HG03103 (cell line): Measurements from ENCODE around the gene GGTA1.
"Not testable (repeated sequence)": the region's sequence is repeated elsewhere in the genome, so short reads cannot be mapped to it uniquely, and the experiment has no call there.

Experiments used
- ATAC-seq: cut with Tn5 transposase; IDR thresholded peaks from one replicate; pipeline ENCODE4 v1.9.1; 2021; ENCODE audit warnings: low read depth; ENCODE audit not compliant: unreplicated experiment

The GGTA1 gene

DNA sequence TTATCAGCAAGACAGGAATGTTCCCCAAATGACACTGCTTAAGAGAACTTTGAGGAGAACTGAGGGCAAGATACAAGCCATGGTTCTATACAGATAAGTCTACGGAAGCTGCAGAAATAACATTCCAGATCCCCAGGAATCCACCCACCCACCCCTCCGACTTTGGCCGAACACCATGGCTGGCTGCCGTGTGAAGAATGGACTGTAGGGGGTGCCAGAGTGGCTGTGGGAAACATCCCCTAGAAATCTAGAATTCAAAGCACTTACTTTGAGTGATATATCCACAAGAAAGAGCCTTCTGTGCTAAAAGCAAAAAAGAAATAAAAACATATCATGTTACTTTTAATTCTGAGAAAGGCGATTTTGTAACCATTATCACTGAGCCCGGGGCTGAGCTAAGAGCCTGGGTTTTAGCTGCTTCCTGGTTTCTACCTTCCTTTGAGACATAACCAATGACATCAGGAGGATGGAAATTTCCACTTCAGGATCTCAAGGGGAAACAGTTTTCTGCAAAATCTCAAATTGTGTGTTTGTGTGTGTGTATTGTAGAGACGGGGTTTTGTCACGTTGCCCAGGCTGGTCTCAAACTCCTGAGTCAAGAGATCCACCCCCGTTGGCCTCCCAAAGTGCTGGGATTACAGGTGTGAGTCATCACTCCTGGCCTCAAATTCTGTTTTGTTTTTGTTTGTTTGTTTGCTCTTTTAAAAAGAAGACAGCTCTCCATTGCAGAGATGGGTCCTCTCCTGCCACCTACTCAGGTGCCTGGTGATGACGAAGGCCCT, 36.4 kb downstream of the GGTA1 start:
- ATAC-seq = no peak

GRCh38 chr9:121459513-121459912, 40.1 kb downstream of the GGTA1 start:
- ATAC-seq = no peak

DNA sequence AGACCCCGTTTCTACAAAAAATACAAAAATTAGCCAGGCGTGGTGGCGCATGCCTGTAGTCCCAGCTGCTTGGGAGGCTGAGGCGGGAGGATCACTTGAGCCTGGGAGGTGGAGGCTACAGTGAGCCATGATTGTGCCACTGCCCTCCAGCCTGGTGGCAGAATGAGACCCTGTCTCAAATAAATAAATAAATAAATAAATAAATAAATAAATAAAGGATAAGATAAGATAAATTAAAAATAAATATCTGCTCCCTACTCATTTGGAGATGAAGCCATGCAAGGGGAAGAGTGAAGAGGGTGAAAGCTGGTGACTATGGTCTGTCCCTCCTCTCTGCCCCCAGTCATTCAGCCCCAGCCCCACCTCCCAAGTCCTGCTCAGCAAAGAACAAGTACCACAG, 41.2 kb downstream of the GGTA1 start:
- ATAC-seq = not testable (repeated sequence)

DNA sequence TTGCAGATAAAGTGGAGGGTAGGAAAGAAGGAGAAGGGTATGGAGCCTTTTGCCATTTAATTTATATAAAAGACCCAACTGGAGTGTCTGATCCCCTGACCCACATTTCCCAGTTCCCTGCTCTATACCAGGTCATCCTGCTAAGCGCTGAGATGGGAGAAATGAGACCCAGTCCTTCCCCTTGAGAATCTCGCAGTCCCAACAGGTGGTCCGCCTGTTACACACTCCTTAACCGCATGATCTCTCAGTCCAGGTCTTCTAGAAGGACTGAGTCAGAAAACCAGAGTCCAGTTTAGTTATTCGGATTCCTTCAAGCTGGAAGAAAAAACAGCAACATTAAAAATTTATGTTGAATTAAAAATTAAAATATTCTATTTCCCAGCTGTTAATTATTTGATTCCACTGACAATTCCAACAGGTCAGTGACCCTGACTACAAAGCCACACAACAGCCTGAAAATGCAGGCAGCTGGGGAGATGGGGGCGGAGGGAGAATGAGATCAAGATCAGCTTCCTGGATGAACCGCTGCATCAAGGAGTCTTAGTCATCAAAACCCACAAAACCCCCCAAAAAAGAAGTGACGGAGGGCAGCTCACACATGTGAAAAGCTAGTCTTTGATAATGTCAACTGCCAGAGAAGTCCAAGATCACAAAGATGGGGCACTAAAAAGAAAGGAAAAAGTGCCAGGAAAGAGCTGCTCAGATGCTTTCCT, 44.0 kb downstream of the GGTA1 start:
- ATAC-seq = no peak

DNA sequence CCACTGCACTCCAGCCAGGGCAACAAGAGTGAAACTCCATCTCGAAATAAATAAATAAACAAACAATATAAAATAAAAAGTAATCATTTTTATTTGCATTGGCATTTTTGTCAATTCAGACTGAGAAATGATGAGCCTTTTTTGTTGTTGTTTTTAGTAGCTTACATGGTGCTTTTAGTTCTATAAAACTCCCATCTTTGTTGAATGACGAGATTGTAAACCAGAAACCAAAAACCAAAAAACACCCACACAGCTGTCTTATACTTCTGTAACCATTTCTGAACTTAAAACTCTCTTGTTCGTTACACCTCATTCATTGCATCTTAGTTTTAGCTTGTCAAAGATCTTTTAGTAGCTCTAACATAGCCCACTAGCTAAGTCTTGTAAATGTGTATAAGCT, 44.7 kb downstream of the GGTA1 start:
- no peak for ATAC-seq

GRCh38 chr9:121453232-121453892, 46.3 kb downstream of the GGTA1 start:
- ATAC-seq = no peak

DNA sequence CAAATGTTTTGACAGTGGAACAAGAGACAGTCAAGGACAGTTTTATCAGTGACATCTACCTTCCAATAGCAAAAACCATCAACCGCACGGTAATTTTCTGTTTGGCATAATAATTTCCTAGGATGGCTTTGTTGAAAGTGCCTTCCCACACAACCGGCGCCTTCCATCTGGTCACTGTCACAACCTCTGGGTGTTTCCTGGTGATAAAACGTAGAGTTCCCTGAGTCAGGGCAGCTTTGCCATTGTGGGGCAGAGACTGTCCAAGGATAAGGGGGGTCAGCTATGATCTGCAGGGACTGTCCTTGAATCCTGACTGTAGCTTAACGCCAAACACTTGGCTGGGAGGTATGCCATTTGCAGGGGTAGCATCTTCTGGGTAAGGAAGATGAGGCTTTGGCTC, 47.6 kb downstream of the GGTA1 start:
- ATAC-seq = no peak

DNA sequence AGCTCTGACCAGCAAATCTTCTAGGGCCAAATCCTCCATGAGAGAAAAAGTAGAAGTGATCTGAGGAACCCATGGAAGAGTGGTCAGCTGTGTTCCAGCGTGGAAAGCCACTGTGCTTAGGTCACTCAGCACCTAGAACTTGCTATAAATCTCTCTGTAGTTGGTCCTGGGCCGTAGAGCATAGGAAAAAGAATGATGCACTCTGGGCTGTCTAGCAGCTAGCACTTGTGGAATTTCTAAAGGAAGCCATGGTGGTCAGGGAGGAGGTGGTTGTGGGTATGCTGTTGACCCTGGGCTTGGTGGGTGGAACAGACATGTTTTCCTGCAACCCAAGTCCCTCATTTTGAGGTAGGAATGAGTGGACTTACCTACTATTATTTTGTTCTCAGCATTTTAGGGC, 48.1 kb downstream of the GGTA1 start:
- ATAC-seq = no peak

GRCh38 chr9:121450241-121450640, 49.4 kb downstream of the GGTA1 start:
- ATAC-seq = no peak

DNA sequence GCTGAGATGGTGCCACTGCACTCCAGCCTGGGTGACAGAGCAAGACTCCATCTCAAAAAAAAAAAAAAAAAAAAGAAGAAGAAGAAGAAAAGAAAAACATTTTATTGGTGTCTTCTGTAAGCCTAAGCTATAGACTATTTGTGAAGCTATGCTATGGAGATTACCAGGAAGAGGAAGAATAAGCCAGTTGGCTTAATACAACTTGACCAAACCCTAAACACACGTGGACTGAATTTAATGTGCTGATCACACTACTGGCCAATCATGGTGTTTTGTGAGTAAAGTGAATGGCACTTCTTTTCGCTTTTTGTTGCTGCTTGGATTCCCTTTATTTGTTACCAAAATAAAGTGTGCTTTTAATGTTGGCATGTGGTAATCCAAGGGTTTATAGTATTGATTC, 49.9 kb downstream of the GGTA1 start:
- ATAC-seq = no peak

GRCh38 chr9:121447321-121447834, 52.3 kb downstream of the GGTA1 start:
- ATAC-seq = no peak

GRCh38 chr9:121445986-121446385, 53.7 kb downstream of the GGTA1 start:
- ATAC-seq = no peak

GRCh38 chr9:121443981-121444380, 55.7 kb downstream of the GGTA1 start:
- ATAC-seq = no peak

GRCh38 chr9:121441165-121441564, 58.5 kb downstream of the GGTA1 start:
- ATAC-seq = no peak

DNA sequence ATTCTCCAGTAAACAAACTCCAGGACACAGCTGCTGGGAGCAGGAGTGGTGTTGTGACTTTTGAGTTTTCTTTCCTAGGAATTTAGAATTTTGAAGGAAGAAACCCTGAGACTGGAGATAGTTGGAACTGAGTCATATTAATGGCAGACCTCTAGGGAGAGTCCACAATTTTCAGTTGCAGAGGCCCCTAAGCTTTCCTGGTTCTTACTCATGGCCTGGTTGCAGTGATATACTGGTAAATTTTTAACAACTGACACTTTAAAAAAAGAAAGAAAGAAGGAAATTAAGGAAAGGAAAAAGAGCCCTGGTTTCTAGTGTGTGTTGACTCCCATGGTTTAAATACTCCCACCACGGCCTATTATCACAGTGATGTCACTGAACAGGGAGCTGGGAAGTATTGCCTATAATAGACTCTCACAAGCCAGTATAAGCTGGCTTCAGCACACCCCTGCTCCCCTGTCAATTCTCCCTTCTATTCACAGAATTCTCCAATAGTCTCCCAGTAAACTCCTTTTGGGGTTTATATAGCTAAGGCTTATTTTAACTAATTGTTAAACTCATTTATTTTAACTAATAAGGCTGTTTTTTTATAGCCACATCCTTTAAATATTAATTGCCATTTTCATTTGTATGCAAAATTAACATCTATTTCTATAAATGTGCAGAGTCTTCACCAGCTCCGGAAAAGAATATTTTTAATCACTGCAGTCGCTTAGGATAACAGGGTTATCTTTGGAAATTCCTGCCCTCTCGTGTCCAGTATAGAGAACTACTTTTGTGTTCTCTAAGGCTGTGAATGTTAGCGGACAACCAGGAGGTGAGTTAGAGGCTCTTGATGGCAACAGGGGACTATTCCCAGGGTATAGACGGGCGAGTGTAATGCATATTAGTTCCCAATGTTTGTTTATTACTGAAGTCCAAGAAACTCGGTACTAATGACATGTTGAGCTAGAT, 59.7 kb downstream of the GGTA1 start:
- no peak for ATAC-seq

GRCh38 chr9:121439016-121439415, 60.6 kb downstream of the GGTA1 start:
- no peak for ATAC-seq

GRCh38 chr9:121437891-121438290, 61.8 kb downstream of the GGTA1 start:
- no peak for ATAC-seq

GRCh38 chr9:121437046-121437445, 62.6 kb downstream of the GGTA1 start:
- not testable (repeated sequence) for ATAC-seq

DNA sequence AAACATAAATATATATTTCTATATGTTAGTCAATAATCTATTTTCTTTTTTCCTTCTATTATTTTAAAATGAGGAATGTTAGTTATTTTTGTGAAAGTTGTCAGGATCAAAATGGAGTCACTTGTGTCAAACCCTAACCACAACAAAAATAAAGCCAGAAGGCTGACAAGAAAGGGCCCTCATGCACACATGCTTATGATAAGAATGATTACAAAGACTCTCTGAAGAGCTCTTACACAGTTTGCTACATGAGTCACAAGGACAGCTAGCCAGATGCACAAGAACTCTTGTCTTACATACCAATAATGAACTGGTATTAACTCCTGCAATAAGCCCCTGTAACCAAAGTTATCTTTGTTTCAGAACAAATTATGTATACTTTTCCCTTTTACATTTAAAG, 64.7 kb downstream of the GGTA1 start:
- ATAC-seq = no peak

DNA sequence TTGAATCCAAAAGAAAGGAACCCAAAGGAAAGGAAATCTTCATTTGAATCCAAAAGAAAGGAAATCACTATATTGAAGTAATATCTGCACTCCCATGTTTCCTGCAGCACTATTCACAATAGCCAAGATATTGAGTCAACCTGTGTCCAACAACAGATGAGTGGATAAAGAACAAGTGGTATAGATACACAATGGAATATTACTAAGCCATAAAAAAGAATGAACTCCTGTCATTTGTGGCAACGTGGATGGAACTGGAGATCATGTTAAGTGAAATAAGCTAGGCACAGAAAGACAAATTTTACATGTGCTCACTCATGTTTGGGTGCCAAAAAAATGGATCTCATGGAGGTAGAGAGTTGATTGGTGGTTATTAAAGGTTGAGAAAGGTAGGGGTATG, 71.7 kb downstream of the GGTA1 start:
- no peak for ATAC-seq
